Measurements from ENCODE around the gene PRKN.

Gene PRKN

DNA sequence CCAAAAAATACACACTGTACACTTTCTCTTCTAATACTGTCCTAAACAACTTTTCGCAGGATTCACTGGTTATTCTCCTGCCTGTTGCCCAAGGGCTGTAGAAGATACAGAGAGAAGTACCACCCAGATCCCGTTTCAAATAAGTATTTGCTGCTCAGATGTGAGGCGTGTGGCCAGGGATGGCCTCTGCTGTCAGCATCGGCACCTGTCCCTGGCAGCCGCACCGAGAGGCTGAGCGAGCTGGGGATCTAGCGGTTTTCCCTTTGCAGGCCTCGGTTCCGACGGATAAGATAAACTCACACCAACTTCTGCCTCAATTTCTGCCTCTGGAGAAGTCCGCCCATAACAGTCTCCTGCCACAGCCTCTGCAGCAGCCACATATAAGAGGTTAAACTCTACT is 768.5 kb downstream of the PRKN start:
- no peak for DNase-seq (ENCODE audit: low spot score)
- Histone ChIP-seq H3K27me3 (ENCODE audit: insufficient read depth, poor library complexity, severe bottlenecking) (no peaks in the 10 kb centered on the region), H3K9me3 (ENCODE audit: severe bottlenecking) (no peaks in the 10 kb centered on the region), H3K27ac (ENCODE audit: poor library complexity, severe bottlenecking) (no peak overlapping the region), H3K4me3 (ENCODE audit: severe bottlenecking) (no peak overlapping the region), H3K36me3 (ENCODE audit: low read depth) (no peaks in the 10 kb centered on the region), H3K4me1 (ENCODE audit: insufficient read depth, poor library complexity, severe bottlenecking) (no peaks in the 10 kb centered on the region)
- no peak for ATAC-seq (ENCODE audit: low read depth)
- TF ChIP-seq, protein P1, sequence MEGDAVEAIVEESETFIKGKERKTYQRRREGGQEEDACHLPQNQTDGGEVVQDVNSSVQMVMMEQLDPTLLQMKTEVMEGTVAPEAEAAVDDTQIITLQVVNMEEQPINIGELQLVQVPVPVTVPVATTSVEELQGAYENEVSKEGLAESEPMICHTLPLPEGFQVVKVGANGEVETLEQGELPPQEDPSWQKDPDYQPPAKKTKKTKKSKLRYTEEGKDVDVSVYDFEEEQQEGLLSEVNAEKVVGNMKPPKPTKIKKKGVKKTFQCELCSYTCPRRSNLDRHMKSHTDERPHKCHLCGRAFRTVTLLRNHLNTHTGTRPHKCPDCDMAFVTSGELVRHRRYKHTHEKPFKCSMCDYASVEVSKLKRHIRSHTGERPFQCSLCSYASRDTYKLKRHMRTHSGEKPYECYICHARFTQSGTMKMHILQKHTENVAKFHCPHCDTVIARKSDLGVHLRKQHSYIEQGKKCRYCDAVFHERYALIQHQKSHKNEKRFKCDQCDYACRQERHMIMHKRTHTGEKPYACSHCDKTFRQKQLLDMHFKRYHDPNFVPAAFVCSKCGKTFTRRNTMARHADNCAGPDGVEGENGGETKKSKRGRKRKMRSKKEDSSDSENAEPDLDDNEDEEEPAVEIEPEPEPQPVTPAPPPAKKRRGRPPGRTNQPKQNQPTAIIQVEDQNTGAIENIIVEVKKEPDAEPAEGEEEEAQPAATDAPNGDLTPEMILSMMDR (IDR thresholded peaks at IDR 0.05; ENCODE audit: poor library complexity, severe bottlenecking): no peak

DNA sequence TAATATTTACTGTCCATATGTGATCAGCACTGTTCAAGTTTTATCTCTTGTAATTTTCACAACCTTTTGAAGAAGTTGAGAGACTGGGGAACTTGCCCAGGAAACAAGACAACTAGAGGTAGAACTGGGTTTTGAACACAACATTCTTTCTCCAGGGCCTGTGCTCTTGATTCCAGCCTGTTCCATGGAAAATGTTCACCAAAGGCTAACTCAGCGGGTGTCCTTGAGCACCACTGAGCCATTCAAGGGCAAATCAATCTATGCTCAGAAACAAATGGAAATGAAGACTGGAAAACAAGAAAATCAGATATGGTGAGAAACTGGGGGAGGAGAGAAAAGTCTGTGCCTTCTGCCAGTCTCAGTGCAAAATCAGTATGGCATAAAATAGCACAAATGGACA is 771.5 kb downstream of the PRKN start:
- H3K9me3 ChIP-seq (ENCODE audit: severe bottlenecking): no peaks in the 10 kb centered on the region
- TF ChIP-seq, protein P1 (IDR thresholded peaks at IDR 0.05; ENCODE audit: poor library complexity, severe bottlenecking): no peak
- no peak overlapping the region for H3K4me3 ChIP-seq (ENCODE audit: severe bottlenecking)
- H3K4me1 ChIP-seq (ENCODE audit: insufficient read depth, poor library complexity, severe bottlenecking): no peaks in the 10 kb centered on the region
- no peak overlapping the region for H3K27ac ChIP-seq (ENCODE audit: poor library complexity, severe bottlenecking)
- no peaks in the 10 kb centered on the region for H3K36me3 ChIP-seq (ENCODE audit: low read depth)
- ATAC-seq (ENCODE audit: low read depth) (no peak), DNase-seq (ENCODE audit: low spot score) (no peak)
- H3K27me3 ChIP-seq (ENCODE audit: insufficient read depth, poor library complexity, severe bottlenecking): no peaks in the 10 kb centered on the region

DNA sequence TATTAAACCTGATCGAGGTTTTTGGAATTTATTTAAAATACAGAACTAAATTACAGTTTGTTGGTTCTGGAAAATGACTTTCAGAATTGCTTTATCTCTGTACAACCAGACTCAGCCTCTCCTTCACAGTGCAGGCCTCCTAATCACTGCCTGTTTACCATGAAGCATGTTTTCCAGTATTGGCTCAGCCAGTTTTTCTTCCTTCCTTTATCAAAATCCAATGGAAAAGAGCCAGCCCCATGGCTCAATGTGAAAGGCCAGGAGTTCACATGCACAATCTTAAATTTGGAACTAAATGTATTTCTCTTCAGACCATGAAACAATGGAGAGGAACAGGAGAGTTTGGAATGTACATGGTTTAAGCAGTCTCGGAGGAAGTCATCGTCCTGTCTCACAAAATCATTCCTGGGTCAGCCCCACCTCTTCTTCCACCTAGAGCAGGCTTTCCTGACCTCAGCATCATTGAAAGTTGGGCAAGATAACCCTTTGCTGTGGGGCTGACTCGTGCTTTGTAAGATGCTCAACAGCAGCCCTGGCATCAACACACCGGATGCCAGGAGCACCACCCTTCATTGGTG is 772.8 kb downstream of the PRKN start:
- DNase-seq (ENCODE audit: low spot score) (no peak), ATAC-seq (ENCODE audit: low read depth) (no peak)
- Histone ChIP-seq H3K4me1 (ENCODE audit: insufficient read depth, poor library complexity, severe bottlenecking) (no peaks in the 10 kb centered on the region), H3K27me3 (ENCODE audit: insufficient read depth, poor library complexity, severe bottlenecking) (no peaks in the 10 kb centered on the region), H3K4me3 (ENCODE audit: severe bottlenecking) (no peak overlapping the region), H3K27ac (ENCODE audit: poor library complexity, severe bottlenecking) (no peak overlapping the region), H3K9me3 (ENCODE audit: severe bottlenecking) (no peaks in the 10 kb centered on the region), H3K36me3 (ENCODE audit: low read depth) (no peaks in the 10 kb centered on the region)
- TF ChIP-seq, protein P1 (IDR thresholded peaks at IDR 0.05; ENCODE audit: poor library complexity, severe bottlenecking): no peak

DNA sequence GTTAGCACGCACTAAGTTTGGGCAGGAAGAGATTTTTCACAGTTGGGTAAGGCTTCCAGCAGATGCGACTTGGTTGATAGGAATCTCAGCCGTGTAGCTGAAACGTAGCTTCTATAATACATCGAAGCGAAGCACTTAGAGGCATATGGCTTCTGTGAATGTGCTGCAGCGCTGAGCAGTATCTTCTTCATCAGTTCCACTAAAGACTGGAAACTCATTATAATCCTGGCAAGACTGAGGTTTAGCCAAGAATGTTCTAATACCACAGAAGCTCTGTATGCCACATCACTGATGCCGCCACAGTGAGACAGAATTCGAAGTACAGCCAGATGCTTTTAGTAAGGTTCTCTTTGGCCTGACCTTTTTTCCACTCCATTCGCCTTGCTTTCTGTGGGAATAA is 773.5 kb downstream of the PRKN start:
- DNase-seq (ENCODE audit: low spot score): no peak

DNA sequence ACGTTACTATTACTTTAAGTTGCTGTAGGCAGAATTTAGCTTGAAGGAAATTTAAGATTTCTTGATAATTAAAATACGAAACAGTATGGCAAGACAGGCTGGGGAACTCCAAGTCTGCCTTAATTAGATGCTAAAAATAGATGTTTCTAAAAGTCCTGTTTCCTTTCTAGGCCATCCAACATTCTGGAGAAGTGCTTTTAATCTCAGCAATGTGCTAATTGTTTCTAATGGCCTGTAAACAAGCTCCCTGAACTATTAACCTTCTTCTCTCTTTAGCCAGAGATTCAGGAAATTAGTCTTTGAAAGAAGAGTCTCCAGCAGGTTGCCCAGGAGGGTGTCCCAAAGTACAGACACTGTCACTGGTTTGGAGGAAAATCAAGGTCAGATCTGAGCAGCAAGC is 776.4 kb downstream of the PRKN start:
- Histone ChIP-seq H3K27me3 (ENCODE audit: insufficient read depth, poor library complexity, severe bottlenecking) (no peaks in the 10 kb centered on the region), H3K4me1 (ENCODE audit: insufficient read depth, poor library complexity, severe bottlenecking) (no peaks in the 10 kb centered on the region), H3K27ac (ENCODE audit: poor library complexity, severe bottlenecking) (no peak overlapping the region), H3K4me3 (ENCODE audit: severe bottlenecking) (no peak overlapping the region), H3K9me3 (ENCODE audit: severe bottlenecking) (no peaks in the 10 kb centered on the region), H3K36me3 (ENCODE audit: low read depth) (no peaks in the 10 kb centered on the region)
- ATAC-seq (ENCODE audit: low read depth) (no peak), DNase-seq (ENCODE audit: low spot score) (no peak)
- TF ChIP-seq, protein P1 (IDR thresholded peaks at IDR 0.05; ENCODE audit: poor library complexity, severe bottlenecking): no peak

More for the DNA sequence above, 773.5 kb downstream of the PRKN start:
- H3K9me3 ChIP-seq (ENCODE audit: severe bottlenecking): no peaks in the 10 kb centered on the region
- H3K4me1 ChIP-seq (ENCODE audit: insufficient read depth, poor library complexity, severe bottlenecking): no peaks in the 10 kb centered on the region
- no peak overlapping the region for H3K27ac ChIP-seq (ENCODE audit: poor library complexity, severe bottlenecking)
- H3K36me3 ChIP-seq (ENCODE audit: low read depth): no peaks in the 10 kb centered on the region
- TF ChIP-seq, protein P1 (IDR thresholded peaks at IDR 0.05; ENCODE audit: poor library complexity, severe bottlenecking): no peak
- ATAC-seq (ENCODE audit: low read depth): no peak
- H3K4me3 ChIP-seq (ENCODE audit: severe bottlenecking): no peak overlapping the region
- H3K27me3 ChIP-seq (ENCODE audit: insufficient read depth, poor library complexity, severe bottlenecking): no peaks in the 10 kb centered on the region
